ENCODE measurements around the gene EOLA2.
A peak's percentile ranks its signal among the peaks of the same experiment; 100 is the strongest.

Gene EOLA2

GRCh38 chrX:149938427-149938880, at the start of gene EOLA2 (continued):
- TF ChIP-seq PATZ1 (tag by site-specific recombination; IDR thresholded peaks at IDR 0.05) = no peak
- no peak for TF ChIP-seq ZNF510 (tag by site-specific recombination; IDR thresholded peaks at IDR 0.05; ENCODE audit: insufficient replicate concordance)
- TF ChIP-seq ZNF518A (tag by site-specific recombination; conservative IDR thresholded peaks at IDR 0.05; ENCODE audit: low read depth) = peak; percentile 72
- no peak for TF ChIP-seq ZNF114 (tag by site-specific recombination; IDR thresholded peaks at IDR 0.05)
- TF ChIP-seq ZBTB21 (tag by site-specific recombination; IDR thresholded peaks at IDR 0.05) = 0 out of 2 replicates have a peak, but pooled peaks have one; percentile 47
- no peak for TF ChIP-seq ZNF398 (tag by site-specific recombination; IDR thresholded peaks at IDR 0.05)
- 0 out of 2 replicates have a peak, but pooled peaks have one; percentile 8 for TF ChIP-seq OSR2 (tag by site-specific recombination; IDR thresholded peaks at IDR 0.05)
- TF ChIP-seq SETDB1 (IDR thresholded peaks at IDR 0.05; ENCODE audit: insufficient read length, low read length) = no peak
- TF ChIP-seq ZNF548 (tag by site-specific recombination; IDR thresholded peaks at IDR 0.05) = no peak
- no peak for TF ChIP-seq REPIN1 (tag by site-specific recombination; IDR thresholded peaks at IDR 0.05; ENCODE audit: low read depth)
- no peak for TF ChIP-seq ZNF140 (tag by site-specific recombination; IDR thresholded peaks at IDR 0.05)
- no peak for TF ChIP-seq ZNF707 (tag by site-specific recombination; IDR thresholded peaks at IDR 0.05)
- no peak for TF ChIP-seq ZNF202 (tag by site-specific recombination; IDR thresholded peaks at IDR 0.05; ENCODE audit: borderline replicate concordance)
- no peak for TF ChIP-seq ZFP3 (tag by site-specific recombination; IDR thresholded peaks at IDR 0.05; ENCODE audit: low read depth)
- no peak for TF ChIP-seq ZSCAN5A (tag by site-specific recombination; IDR thresholded peaks at IDR 0.05)
- no peak for TF ChIP-seq ZFP37 (tag by site-specific recombination; IDR thresholded peaks at IDR 0.05)
- peak; percentile 71 for TF ChIP-seq FEZF1 (tag by site-specific recombination; IDR thresholded peaks at IDR 0.05)
- peak; percentile 50; the same call in 1 of the 2 replicates for TF ChIP-seq SP7 (tag by site-specific recombination; IDR thresholded peaks at IDR 0.05)
- no peak for TF ChIP-seq ZNF645 (tag by site-specific recombination; IDR thresholded peaks at IDR 0.05)
- TF ChIP-seq ZNF362 (tag by site-specific recombination; IDR thresholded peaks at IDR 0.05) = no peak
- TF ChIP-seq KLF16 (tag by site-specific recombination; IDR thresholded peaks at IDR 0.05) = no peak
- peak; percentile 56 for TF ChIP-seq ZNF335 (tag by site-specific recombination; conservative IDR thresholded peaks at IDR 0.05)
- TF ChIP-seq ZNF488 (tag by site-specific recombination; IDR thresholded peaks at IDR 0.05) = no peak
- no peak for TF ChIP-seq ZNF223 (tag by site-specific recombination; IDR thresholded peaks at IDR 0.05)
- TF ChIP-seq ZNF274 (IDR thresholded peaks at IDR 0.05; ENCODE audit: low read length) = no peak
- no peak for TF ChIP-seq ZNF274 (tag by site-specific recombination; IDR thresholded peaks at IDR 0.05; ENCODE audit: borderline replicate concordance)
- TF ChIP-seq HOXD13 (CRISPR knock-in tag; IDR thresholded peaks at IDR 0.05; ENCODE audit: borderline replicate concordance) = no peak
- no peak for TF ChIP-seq SALL2 (tag by site-specific recombination; IDR thresholded peaks at IDR 0.05; ENCODE audit: borderline replicate concordance)
